NCI-H146 treated with DMSO at 0.1 percent for 48 hours (cell line): ENCODE data around the gene FAAP20.

Source experiments
- DNase-seq: peaks from one replicate; lab custom pipeline; 2025; ENCODE audit not compliant: unreplicated experiment; lab: John Stamatoyannopoulos, UW

Gene FAAP20

GRCh38 chr1:2197707-2198165, 3.2 kb upstream of the FAAP20 start:
- no peak for DNase-seq

GRCh38 chr1:2196901-2197638, 2.5 kb upstream of the FAAP20 start:
- DNase-seq, result no peak

GRCh38 chr1:2195785-2196184, 1.2 kb upstream of the FAAP20 start:
- no peak for DNase-seq

- peak; percentile 37 for DNase-seq
These were observed 514 bp upstream of the FAAP20 start for GRCh38 chr1:2194898-2195673.

- DNase-seq, result no peak
These were observed 874 bp downstream of the FAAP20 start for GRCh38 chr1:2193514-2194281.

- no peak for DNase-seq
These were observed 2.3 kb downstream of the FAAP20 start for GRCh38 chr1:2192031-2192995.

GRCh38 chr1:2190491-2190976, 4.0 kb downstream of the FAAP20 start:
- no peak for DNase-seq

GRCh38 chr1:2189459-2190425, 4.8 kb downstream of the FAAP20 start:
- peak; percentile 83 for DNase-seq

GRCh38 chr1:2188336-2188735, 6.2 kb downstream of the FAAP20 start:
- no peak for DNase-seq

GRCh38 chr1:2187619-2188018, 7.0 kb downstream of the FAAP20 start:
- DNase-seq, result no peak

- DNase-seq, result no peak
These were observed 7.7 kb downstream of the FAAP20 start for GRCh38 chr1:2186901-2187300.

- DNase-seq, result no peak
These were observed 8.4 kb downstream of the FAAP20 start for GRCh38 chr1:2185880-2186855.

- DNase-seq, result no peak
These were observed 9.6 kb downstream of the FAAP20 start for GRCh38 chr1:2184934-2185333.

GRCh38 chr1:2184531-2184930, 10.0 kb downstream of the FAAP20 start:
- no peak for DNase-seq

GRCh38 chr1:2183937-2184334, 10.6 kb downstream of the FAAP20 start:
- DNase-seq, result no peak

GRCh38 chr1:2182376-2182775, 12.2 kb downstream of the FAAP20 start:
- DNase-seq, result no peak

GRCh38 chr1:2181752-2182151, 12.8 kb downstream of the FAAP20 start:
- DNase-seq, result peak; percentile 2

GRCh38 chr1:2181271-2181670, 13.3 kb downstream of the FAAP20 start:
- DNase-seq, result no peak
